Measurements from ENCODE around the gene KPNB1. TPM values are rescaled to one million over a fixed set of nuclear protein-coding genes. Genes with fewer than 3 reads are reported as not detected.

Gene KPNB1
- total RNA-seq (2014; rRNA removed), result 390 and 437 TPM in 2 replicates
- percentile 98 among the genes with signal in this experiment for Bru-seq, nascent RNA
- BruChase-seq, experiment 1, labeled RNA remaining after a 6-hour chase, result percentile 99 among the genes with signal in this experiment
- BruChase-seq, experiment 2, labeled RNA remaining after a 2-hour chase, result percentile 99 among the genes with signal in this experiment
- long read RNA-seq, full-length matches to known transcripts, result 155 of 248 reads
- long read RNA-seq, partial matches to known transcripts, result 39 of 248 reads
- long read RNA-seq, other reads (novel, unspliced or antisense), result 54 of 248 reads

DNA sequence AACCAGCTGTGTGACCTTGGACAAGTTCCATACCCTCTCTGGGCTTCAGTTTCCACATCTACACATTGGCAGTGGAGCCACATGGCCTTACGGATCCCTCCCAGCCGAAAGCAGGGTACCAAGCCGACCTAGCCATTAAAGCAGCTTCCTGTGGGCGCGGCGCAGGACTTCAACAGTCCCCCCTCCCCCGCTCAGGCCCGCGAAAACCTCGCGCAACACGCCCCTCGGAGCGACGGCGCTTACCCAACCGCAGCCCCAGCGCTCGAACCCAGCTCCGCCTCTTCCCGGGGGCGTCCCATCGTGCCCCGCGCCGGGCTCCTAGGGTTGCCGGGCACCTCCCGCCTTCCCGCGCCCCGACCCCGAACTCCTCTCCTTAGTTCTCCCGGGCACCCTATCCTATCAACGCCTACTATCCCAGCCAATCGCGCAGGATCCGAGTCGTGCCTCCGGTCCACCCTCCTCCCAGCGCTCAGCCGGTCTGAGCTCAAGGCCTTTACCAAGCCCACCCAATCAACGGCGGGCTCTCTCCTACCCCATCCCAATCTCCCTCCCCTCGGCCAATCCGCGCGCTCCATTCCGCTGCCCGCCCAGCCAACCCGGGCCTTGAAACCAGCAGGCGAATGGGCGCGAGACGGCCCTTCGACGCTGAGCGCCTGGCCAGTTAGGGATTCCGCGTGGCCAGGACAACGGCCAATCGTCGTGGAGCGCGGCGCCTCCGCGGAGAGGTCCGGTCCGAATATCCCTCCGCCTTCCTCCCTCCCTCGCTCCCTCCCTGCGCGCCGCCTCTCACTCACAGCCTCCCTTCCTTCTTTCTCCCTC, at the start of gene KPNB1:
Gene KPNB1 (plus strand): TSS at position 767 of the 819 bp plus-strand sequence. CDS start 326 bp downstream, outside the sequence.
- peaks cover 36% of the 10 kb centered on the region for H3K4me1 ChIP-seq (ENCODE audit: insufficient read depth, low read length)
- H3K27ac ChIP-seq (ENCODE audit: low read length), result peak within 1 kb of the TSS; percentile 79
- CTCF ChIA-PET, result interaction anchor here (0.5 to 1.5 kb wide), 7 partner anchors 16 to 300 kb away, joined by 3 to 6 read pairs (median 4); partner anchors contain the start of gene OSBPL7
- POLR2A ChIA-PET (ENCODE audit: unreplicated experiment), result interaction anchor here (0.5 to 1.0 kb wide), 7 partner anchors 24 to 530 kb away, joined by 3 to 14 read pairs (median 6); partner anchors contain the start of gene TBKBP1
- peaks cover 29% of the 10 kb centered on the region for H3K36me3 ChIP-seq (ENCODE audit: low read depth, low read length)
- intact Hi-C loops (cut with micrococcal nuclease), result loop anchor here (1.0 to 10.0 kb wide), 2 partner anchors 28 to 315 kb away; no protein-coding TSS in a partner anchor
- peaks cover 45% of the 10 kb centered on the region for H3K79me2 ChIP-seq (ENCODE audit: low read length)
- TF ChIP-seq, protein P1, sequence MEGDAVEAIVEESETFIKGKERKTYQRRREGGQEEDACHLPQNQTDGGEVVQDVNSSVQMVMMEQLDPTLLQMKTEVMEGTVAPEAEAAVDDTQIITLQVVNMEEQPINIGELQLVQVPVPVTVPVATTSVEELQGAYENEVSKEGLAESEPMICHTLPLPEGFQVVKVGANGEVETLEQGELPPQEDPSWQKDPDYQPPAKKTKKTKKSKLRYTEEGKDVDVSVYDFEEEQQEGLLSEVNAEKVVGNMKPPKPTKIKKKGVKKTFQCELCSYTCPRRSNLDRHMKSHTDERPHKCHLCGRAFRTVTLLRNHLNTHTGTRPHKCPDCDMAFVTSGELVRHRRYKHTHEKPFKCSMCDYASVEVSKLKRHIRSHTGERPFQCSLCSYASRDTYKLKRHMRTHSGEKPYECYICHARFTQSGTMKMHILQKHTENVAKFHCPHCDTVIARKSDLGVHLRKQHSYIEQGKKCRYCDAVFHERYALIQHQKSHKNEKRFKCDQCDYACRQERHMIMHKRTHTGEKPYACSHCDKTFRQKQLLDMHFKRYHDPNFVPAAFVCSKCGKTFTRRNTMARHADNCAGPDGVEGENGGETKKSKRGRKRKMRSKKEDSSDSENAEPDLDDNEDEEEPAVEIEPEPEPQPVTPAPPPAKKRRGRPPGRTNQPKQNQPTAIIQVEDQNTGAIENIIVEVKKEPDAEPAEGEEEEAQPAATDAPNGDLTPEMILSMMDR (conservative IDR thresholded peaks at IDR 0.05; ENCODE audit: low read depth, low read length), result no peak
- TF ChIP-seq EZH2 (IDR thresholded peaks at IDR 0.05; ENCODE audit: low read length, unreplicated experiment), result no peak
- TF ChIP-seq EZH2phosphoT487 (IDR thresholded peaks at IDR 0.05; ENCODE audit: borderline replicate concordance, low read length), result no peak
- no peaks in the 10 kb centered on the region for H3K9me3 ChIP-seq (ENCODE audit: low read length)
- peak within 1 kb of the TSS; percentile 98 for H3K9ac ChIP-seq (ENCODE audit: low read length)
- peak within 1 kb of the TSS; percentile 93 for H3K4me2 ChIP-seq (ENCODE audit: low read length)
- peaks cover 21% of the 10 kb centered on the region for H4K20me1 ChIP-seq (ENCODE audit: low read length)
- no peaks in the 10 kb centered on the region for H3F3A ChIP-seq (ENCODE audit: low read length, unreplicated experiment)
- ATAC-seq (peak; percentile 86), DNase-seq (peak; percentile 100)
- H3K27me3 ChIP-seq (ENCODE audit: low read length), result no peaks in the 10 kb centered on the region
- H3K4me3 ChIP-seq (ENCODE audit: low read length), result peak within 1 kb of the TSS; percentile 84
- peak within 1 kb of the TSS; percentile 74 for H2AFZ ChIP-seq (ENCODE audit: low read length)
- BruUV-seq (replicated peaks), result no TSS peak
- no peaks in the 10 kb centered on the region for H3K9me2 ChIP-seq (replicated peaks; ENCODE audit: low read length)

GRCh38 chr17:47603830-47604597, 45.7 kb upstream of the KPNB1 start:
- Histone ChIP-seq H3K4me1 (ENCODE audit: insufficient read depth, low read length) (no peaks in the 10 kb centered on the region), H3K79me2 (ENCODE audit: low read length) (no peaks in the 10 kb centered on the region), H3F3A (ENCODE audit: low read length, unreplicated experiment) (peaks cover 1% of the 10 kb centered on the region), H3K36me3 (ENCODE audit: low read depth, low read length) (peaks cover 76% of the 10 kb centered on the region), H3K9ac (ENCODE audit: low read length) (no peak overlapping the region), H4K20me1 (ENCODE audit: low read length) (no peaks in the 10 kb centered on the region), H2AFZ (ENCODE audit: low read length) (no peak overlapping the region), H3K27ac (ENCODE audit: low read length) (no peak overlapping the region), H3K9me2 (replicated peaks; ENCODE audit: low read length) (no peaks in the 10 kb centered on the region), H3K27me3 (ENCODE audit: low read length) (no peaks in the 10 kb centered on the region), H3K4me2 (ENCODE audit: low read length) (no peak overlapping the region), H3K4me3 (ENCODE audit: low read length) (no peak overlapping the region), H3K9me3 (ENCODE audit: low read length) (no peaks in the 10 kb centered on the region)
- TF ChIP-seq EZH2 (IDR thresholded peaks at IDR 0.05; ENCODE audit: low read length, unreplicated experiment) (no peak), EZH2phosphoT487 (IDR thresholded peaks at IDR 0.05; ENCODE audit: borderline replicate concordance, low read length) (no peak)
- TF ChIP-seq, protein P1 (conservative IDR thresholded peaks at IDR 0.05; ENCODE audit: low read depth, low read length), result no peak
- DNase-seq, result no peak
- ChIA-PET CTCF (no interaction called here), POLR2A (ENCODE audit: unreplicated experiment) (no interaction called here)
- ATAC-seq, result no peak
- intact Hi-C loops (cut with micrococcal nuclease), result no loop called here
- no TSS peak for BruUV-seq (replicated peaks)

Data from PC-3 (cell line).